GM18498 (cell line): ENCODE measurements around the gene PARP14.
A peak's percentile ranks its signal among the peaks of the same experiment; 100 is the strongest.
"Not testable (repeated sequence)": the region's sequence is repeated elsewhere in the genome, so short reads cannot be mapped to it uniquely, and the experiment has no call there.

ENCODE experiments used
- ATAC-seq: cut with Tn5 transposase; IDR thresholded peaks from one replicate; pipeline ENCODE4 v1.9.1; 2021; ENCODE audit warnings: mild to moderate bottlenecking, moderate library complexity; ENCODE audit not compliant: unreplicated experiment

The PARP14 gene

GRCh38 chr3:122676759-122677158, 3.9 kb upstream of the PARP14 start:
- ATAC-seq: no peak

GRCh38 chr3:122677216-122677615, 3.4 kb upstream of the PARP14 start:
- no peak for ATAC-seq

GRCh38 chr3:122678506-122678905, 2.1 kb upstream of the PARP14 start:
- ATAC-seq: no peak

GRCh38 chr3:122679085-122679881, 1.4 kb upstream of the PARP14 start:
- peak; percentile 36 for ATAC-seq

GRCh38 chr3:122679882-122680474, 661 bp upstream of the PARP14 start:
- peak; percentile 27 for ATAC-seq

- no peak for ATAC-seq
These were observed 790 bp downstream of the PARP14 start for GRCh38 chr3:122681284-122681973.

GRCh38 chr3:122681974-122682409, 1.4 kb downstream of the PARP14 start:
- ATAC-seq: no peak

GRCh38 chr3:122682778-122683411, 2.3 kb downstream of the PARP14 start:
- ATAC-seq: not testable (repeated sequence)

- no peak for ATAC-seq
These were observed 6.7 kb downstream of the PARP14 start for GRCh38 chr3:122687298-122687697.

GRCh38 chr3:122688996-122689395, 8.4 kb downstream of the PARP14 start:
- no peak for ATAC-seq

GRCh38 chr3:122689587-122689986, 8.9 kb downstream of the PARP14 start:
- no peak for ATAC-seq

GRCh38 chr3:122690096-122690495, 9.5 kb downstream of the PARP14 start:
- no peak for ATAC-seq

GRCh38 chr3:122691195-122691594, 10.6 kb downstream of the PARP14 start:
- peak; percentile 67 for ATAC-seq

- no peak for ATAC-seq
These were observed 12.0 kb downstream of the PARP14 start for GRCh38 chr3:122692674-122693073.

GRCh38 chr3:122694966-122695365, 14.3 kb downstream of the PARP14 start:
- ATAC-seq: peak; percentile 40

GRCh38 chr3:122695927-122696561, 15.4 kb downstream of the PARP14 start:
- no peak for ATAC-seq

GRCh38 chr3:122697952-122698620, 17.4 kb downstream of the PARP14 start:
- peak; percentile 69 for ATAC-seq

GRCh38 chr3:122700193-122700592, 19.6 kb downstream of the PARP14 start:
- no peak for ATAC-seq

- no peak for ATAC-seq
These were observed 24.7 kb downstream of the PARP14 start for GRCh38 chr3:122705379-122705778.

- not testable (repeated sequence) for ATAC-seq
These were observed 30.1 kb downstream of the PARP14 start for GRCh38 chr3:122710616-122711251.
